ENCODE data around the gene DCAF4.

GRCh38 chr14:72893636-72894322 is 32.5 kb upstream of the DCAF4 start, which contains the start of gene DPF3:
- TF ChIP-seq POLR2A (IDR thresholded peaks at IDR 0.05; ENCODE audit: low read depth, low read length), result peak; percentile 59; the same call in 1 of the 2 replicates
- 0 out of 2 replicates have a peak, but pooled peaks have one; percentile 34 for TF ChIP-seq TAF1 (IDR thresholded peaks at IDR 0.05; ENCODE audit: borderline replicate concordance, low read depth, low read length)
- 0 out of 2 replicates have a peak, but pooled peaks have one; percentile 34 for TF ChIP-seq POLR2AphosphoS5 (IDR thresholded peaks at IDR 0.05; ENCODE audit: low read depth, low read length)

Data from GM12892 (cell line).